ENCODE data around the gene TBC1D1. TPM values are rescaled to one million over a fixed set of nuclear protein-coding genes. Genes with fewer than 3 reads are reported as not detected.

The TBC1D1 gene
- total and polyA plus RNA-seq, 10 donors = 49.3 to 142 (median 95.5) TPM

- H3K4me1 ChIP-seq = peaks cover 5 to 39% (median 24%) of the 10 kb centered on the region in 6 donors
- peaks cover 0 to 63% (median 7%) of the 10 kb centered on the region in 6 donors for H3K36me3 ChIP-seq
- H3K27ac ChIP-seq = peak overlapping the region in 1 of 8 donors; percentile 87
- intact Hi-C loops (cut with DNase I; ENCODE audit: low total_unique reads) = no loop called here
- DNase-seq = no peak
- TF ChIP-seq POLR2AphosphoS5 (IDR thresholded peaks at IDR 0.05) = no peak
- no peak for TF ChIP-seq POLR2A (IDR thresholded peaks at IDR 0.05)
- TF ChIP-seq CTCF (IDR thresholded peaks at IDR 0.05 in 8 of 11, conservative IDR thresholded peaks at IDR 0.05 in 3 of 11) = no peak
- H3K4me3 ChIP-seq = no peak overlapping the region
- H3K9me3 ChIP-seq = no peaks in the 10 kb centered on the region
- no peaks in the 10 kb centered on the region for H3K27me3 ChIP-seq (replicated peaks in 1 of 7)
- 86 to 97% (median 92%) methylated on average over 4 of the region's 4 CpGs for WGBS, 5 donors
These were observed 27.9 kb upstream of the TBC1D1 start for GRCh38 chr4:37862961-37863360.

DNA sequence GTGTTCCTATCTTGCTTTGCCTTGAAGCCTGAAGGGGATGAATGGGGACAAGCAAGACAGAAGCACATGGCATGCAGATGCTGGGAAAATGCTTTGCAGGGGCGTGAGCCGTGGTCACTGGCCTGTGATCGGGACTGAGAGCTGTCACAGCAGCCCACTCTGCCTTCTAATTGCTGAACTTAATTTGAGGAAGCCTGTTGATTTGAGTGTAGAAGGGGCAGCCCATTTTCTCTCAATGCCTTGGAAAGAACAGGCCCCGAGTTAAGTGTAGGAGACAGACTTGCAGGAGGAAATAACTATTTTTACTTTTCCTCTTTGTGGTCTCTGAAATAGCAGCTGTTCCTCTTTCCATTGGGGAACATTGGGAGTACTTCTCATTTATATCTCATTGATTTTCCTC, 26.1 kb upstream of the TBC1D1 start:
- H3K36me3 ChIP-seq = peaks cover 0 to 59% (median 3%) of the 10 kb centered on the region in 6 donors
- DNase-seq = no peak
- H3K4me1 ChIP-seq = peaks cover 5 to 39% (median 24%) of the 10 kb centered on the region in 6 donors
- no peaks in the 10 kb centered on the region for H3K9me3 ChIP-seq
- TF ChIP-seq POLR2AphosphoS5 (IDR thresholded peaks at IDR 0.05) (no peak), POLR2A (IDR thresholded peaks at IDR 0.05) (no peak), CTCF (IDR thresholded peaks at IDR 0.05 in 8 of 11, conservative IDR thresholded peaks at IDR 0.05 in 3 of 11) (no peak)
- peak overlapping the region in 7 of 8 donors; percentile 30 to 87 (median 81) for H3K27ac ChIP-seq
- 20 to 50% (median 33%) methylated on average over 4 of the region's 4 CpGs for WGBS, 5 donors
- intact Hi-C loops (cut with DNase I; ENCODE audit: low total_unique reads) = no loop called here
- H3K27me3 ChIP-seq (replicated peaks in 1 of 7) = no peaks in the 10 kb centered on the region
- H3K4me3 ChIP-seq = peak overlapping the region in 1 of 8 donors; percentile 26

DNA sequence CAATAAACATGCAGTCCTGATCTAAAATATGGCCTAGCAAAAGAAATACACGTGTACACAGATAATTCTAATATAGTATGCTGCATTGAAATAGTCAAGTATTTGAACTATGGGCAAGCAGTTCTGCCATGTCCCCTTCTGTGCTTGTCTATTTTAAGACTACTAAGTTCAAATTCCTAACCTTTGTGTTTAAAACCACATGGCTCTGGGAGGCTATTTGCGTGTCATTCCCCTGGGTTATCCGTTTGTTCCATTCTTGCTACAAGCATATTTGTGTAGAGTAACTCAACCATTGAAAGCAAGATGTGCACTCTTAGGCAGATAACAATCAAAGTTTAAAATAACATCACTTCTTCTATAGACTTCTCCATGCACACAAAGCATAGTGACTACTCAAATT, 25.4 kb upstream of the TBC1D1 start:
- H3K36me3 ChIP-seq = peaks cover 0 to 53% (median 3%) of the 10 kb centered on the region in 6 donors
- no peaks in the 10 kb centered on the region for H3K9me3 ChIP-seq
- WGBS, 5 donors = 64 to 74% (median 68%) methylated on average over 3 of the region's 3 CpGs
- no peak for DNase-seq
- intact Hi-C loops (cut with DNase I; ENCODE audit: low total_unique reads) = no loop called here
- peak overlapping the region in 7 of 8 donors; percentile 67 to 87 (median 81) for H3K27ac ChIP-seq
- peaks cover 5 to 39% (median 24%) of the 10 kb centered on the region in 6 donors for H3K4me1 ChIP-seq
- H3K27me3 ChIP-seq (replicated peaks in 1 of 7) = no peaks in the 10 kb centered on the region
- peak overlapping the region in 3 of 8 donors; percentile 7 to 26 (median 9) for H3K4me3 ChIP-seq
- TF ChIP-seq POLR2A (IDR thresholded peaks at IDR 0.05) (no peak), CTCF (IDR thresholded peaks at IDR 0.05 in 8 of 11, conservative IDR thresholded peaks at IDR 0.05 in 3 of 11) (no peak), POLR2AphosphoS5 (IDR thresholded peaks at IDR 0.05) (no peak)

DNA sequence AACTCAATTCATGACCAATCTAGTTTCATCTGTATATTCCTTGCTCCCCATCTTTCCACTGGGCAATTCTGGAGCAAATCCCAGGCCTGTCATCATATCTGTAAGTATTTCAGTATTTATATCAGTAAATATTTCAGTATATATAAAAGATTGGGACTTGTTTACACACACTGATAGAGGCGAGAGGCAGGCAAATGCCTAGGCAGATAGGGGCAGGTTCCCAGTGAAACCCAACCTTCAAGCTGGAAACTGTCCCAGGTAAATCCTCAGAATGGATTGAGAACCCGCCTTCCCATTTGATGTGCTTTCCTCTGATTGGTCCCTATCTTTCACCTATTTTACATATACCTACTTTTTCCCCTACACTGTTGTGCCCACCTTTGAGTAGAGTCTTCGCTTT, 23.8 kb upstream of the TBC1D1 start:
- no peak for DNase-seq
- Histone ChIP-seq H3K36me3 (peaks cover 0 to 43% (median 3%) of the 10 kb centered on the region in 6 donors), H3K4me1 (peaks cover 5 to 42% (median 24%) of the 10 kb centered on the region in 6 donors), H3K27ac (peak overlapping the region in 5 of 8 donors; percentile 67 to 87 (median 81)), H3K4me3 (no peak overlapping the region), H3K9me3 (no peaks in the 10 kb centered on the region), H3K27me3 (replicated peaks in 1 of 7) (no peaks in the 10 kb centered on the region)
- WGBS, 5 donors = 90 to 99% (median 96%) methylated on average over 3 of the region's 3 CpGs
- intact Hi-C loops (cut with DNase I; ENCODE audit: low total_unique reads) = no loop called here
- TF ChIP-seq POLR2A (IDR thresholded peaks at IDR 0.05) (no peak), CTCF (IDR thresholded peaks at IDR 0.05 in 8 of 11, conservative IDR thresholded peaks at IDR 0.05 in 3 of 11) (no peak), POLR2AphosphoS5 (IDR thresholded peaks at IDR 0.05) (no peak)

All from spleen (tissue), 11 donors.